GM18520 (cell line): ENCODE data around the gene PLCL2.

Experiments used
- ATAC-seq: cut with Tn5 transposase; IDR thresholded peaks from one replicate; pipeline ENCODE4 v1.9.1; 2021; ENCODE audit not compliant: unreplicated experiment

Gene PLCL2

GRCh38 chr3:16888785-16889607, 4.2 kb downstream of the PLCL2 start:
- ATAC-seq, result peak; percentile 39

DNA sequence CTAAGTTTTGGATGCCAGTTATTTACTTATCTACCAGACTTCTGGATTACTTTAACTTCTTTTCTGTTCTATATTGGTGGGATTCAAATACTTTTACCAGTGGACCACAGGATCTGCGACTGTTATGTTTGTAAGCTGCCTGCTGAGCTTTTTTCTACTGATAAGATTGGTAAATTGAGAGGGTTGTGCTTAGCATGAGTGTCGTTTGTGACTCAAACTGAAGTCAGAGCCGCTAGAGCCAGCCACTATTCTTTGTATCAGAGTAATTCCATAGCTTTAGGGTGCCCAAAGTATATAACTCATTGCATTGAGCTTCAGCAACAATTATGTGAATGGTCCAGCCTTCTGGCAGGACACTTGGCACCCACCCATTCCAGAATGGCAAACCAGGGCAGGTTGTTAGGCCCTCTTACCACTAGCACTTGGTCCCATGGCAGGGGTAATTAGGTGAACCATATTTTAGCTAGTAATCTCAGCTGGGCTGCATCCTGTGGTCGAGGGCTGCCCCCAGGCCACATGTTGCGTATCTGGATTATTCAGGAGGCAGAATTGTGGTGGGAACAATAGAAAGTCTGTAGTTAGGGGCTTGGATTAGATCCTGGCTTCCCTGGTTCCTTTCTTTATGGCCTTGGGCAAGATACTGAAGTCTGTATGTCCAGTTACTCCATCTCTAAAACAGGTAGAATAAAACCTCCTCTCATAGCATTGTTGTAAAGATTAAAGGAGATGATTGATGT, 6.0 kb downstream of the PLCL2 start:
- no peak for ATAC-seq

- no peak for ATAC-seq
These were observed 9.0 kb downstream of the PLCL2 start for GRCh38 chr3:16893618-16894200.

- no peak for ATAC-seq
These were observed 11.4 kb downstream of the PLCL2 start for GRCh38 chr3:16896094-16896627.

DNA sequence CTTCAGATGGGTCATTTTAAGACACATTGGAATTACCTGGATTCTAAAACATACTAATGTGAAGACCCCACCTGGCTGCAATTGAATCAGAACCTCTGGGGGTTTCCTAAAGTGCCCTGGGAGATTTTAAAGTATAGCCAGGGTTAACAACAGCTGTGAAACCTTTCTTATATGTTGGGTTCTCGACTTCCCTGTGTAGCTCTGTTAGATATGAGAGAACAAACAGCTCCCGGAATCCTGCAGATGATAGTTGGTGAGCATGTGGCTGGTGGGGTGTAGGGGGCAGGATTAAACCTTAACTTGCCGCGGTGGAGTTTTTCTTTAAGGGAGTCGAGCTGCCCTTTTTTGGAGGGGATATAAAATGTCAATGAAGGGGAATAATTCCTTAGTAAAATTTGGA, 12.1 kb downstream of the PLCL2 start:
- ATAC-seq, result no peak

DNA sequence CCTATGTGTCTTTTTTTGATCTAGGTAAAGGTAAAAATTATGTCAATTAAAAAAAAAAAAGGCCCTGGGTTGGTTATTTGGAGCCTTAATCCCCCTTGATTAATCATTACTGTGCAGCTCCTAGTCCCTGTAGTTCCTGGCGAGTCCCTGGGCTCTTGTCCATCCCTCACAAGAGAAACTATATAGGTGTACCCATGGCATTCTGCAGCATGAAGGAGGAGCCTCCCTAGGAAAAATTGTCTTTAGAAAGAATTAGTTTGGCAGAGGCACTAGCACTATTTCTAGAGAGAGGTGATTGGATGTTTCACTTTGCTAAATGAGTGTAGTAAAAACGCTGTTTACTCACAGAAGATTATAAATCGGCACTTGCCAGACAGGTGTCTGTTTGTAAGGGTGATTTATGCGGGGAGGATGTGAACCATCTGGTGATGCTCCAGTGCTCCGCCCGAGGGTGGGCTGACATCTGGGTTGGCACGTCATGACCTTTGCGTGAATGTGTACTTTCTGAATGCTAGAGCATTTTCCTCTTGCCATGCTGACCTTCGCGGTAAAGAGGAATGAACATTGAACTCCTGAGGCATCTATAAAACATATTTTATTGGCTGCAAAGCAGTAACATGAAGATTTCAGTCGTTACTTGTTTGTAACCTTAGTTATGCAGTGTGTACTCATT, 12.6 kb downstream of the PLCL2 start:
- ATAC-seq, result peak; percentile 44

DNA sequence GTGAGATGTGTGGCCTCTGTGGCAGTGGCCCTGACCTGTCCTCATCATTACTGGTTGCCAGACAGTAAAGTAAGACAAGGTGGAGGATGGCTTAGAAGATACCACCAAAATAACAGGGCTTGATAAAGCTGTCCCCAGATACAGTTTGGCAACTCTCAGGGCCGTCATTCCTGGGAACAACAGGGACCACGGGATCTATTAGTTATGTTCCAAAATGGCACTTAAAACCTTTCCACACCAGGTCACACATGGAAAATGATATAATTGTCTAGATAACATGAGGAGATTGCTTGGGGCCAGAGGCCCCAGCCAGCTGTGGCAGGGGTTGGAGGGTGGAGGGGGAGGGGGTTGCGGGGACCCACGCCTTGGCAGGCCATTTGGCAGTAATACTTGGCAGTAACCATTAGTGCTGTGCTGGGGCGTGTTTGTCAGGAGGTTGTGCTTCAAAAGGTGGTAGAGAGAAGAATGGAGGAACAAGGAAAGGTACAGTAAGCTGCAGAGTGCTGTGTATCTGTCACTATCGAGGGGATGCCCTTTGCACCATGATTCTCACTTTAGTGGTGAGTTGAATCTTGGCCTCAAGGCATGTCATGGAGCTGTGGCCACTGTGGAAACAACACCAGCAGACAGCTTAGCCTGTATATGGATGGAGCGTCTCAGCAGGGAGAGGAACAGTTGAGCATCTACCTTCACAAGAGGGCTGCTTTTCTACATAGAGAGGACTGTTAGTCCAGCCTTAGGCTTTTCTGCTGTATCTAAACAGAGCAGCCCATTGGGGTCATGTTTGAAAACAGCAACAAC, 14.0 kb downstream of the PLCL2 start:
- no peak for ATAC-seq

GRCh38 chr3:16899919-16900318, 15.2 kb downstream of the PLCL2 start:
- no peak for ATAC-seq

GRCh38 chr3:16900779-16901440, 16.2 kb downstream of the PLCL2 start:
- no peak for ATAC-seq

DNA sequence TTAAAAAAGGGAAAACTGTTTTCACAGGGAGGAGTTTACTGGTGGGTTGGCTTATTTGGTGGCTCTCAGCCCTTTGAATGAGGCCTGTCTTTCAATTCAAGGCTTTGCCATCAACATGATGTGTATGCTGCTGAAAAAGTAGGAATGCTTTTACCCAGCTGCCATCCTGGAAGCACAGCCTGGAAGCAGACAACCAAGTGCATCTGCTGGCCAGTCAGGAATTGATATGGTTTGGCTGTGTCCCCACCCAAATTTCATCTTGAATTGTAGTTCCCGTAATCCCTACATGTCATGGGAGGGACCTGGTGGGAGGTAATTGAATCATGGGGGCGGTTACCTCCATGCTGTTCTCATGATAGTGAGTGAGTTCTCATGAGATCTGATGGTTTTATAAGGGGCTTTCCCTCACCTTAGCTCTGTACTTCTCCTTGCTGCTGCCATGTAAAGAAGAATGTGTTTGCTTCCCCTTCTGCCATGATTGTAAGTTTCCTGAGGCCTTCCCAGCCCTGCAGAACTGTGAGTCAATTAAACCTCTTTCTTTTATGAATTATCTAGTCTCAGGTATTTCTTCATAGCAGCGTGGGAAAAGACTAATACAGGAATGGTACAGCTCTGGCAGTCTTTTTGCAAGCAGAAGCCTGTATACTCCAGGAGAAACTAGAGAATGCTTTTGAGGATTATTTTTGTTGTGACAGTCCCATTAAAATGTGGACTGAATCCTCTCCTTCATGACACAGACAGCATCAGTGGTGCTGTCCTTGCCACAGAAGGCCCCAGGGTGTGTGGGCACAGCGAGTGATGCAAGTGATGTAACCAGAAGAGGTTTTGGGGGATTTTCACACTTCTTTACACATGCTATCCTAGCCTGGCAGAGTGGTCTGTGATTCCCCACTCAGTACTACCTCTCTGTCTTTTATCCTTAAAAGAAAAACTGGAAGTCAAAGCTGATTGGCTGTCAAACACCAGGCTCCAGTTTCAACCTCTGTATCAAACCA, 20.0 kb downstream of the PLCL2 start:
- peak; percentile 28 for ATAC-seq

DNA sequence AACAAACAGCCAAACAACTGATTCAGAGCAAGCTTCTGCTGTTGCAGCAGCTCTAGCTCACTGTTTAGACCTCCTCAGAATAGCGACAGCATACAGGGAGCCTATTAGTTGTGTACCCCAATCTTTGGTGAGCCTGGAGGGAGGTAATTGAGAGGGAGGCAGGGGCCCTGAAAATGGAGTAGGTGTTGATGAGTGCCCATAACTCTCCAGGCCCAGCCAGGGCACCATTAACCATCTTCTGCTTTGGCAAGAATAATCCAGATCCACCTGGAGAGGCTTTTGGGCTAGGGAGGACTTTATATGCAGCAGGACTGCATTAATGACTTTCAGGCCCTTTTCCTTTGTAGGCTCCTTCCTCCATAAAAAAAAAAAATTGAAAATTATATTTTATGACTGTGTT, 20.9 kb downstream of the PLCL2 start:
- no peak for ATAC-seq

DNA sequence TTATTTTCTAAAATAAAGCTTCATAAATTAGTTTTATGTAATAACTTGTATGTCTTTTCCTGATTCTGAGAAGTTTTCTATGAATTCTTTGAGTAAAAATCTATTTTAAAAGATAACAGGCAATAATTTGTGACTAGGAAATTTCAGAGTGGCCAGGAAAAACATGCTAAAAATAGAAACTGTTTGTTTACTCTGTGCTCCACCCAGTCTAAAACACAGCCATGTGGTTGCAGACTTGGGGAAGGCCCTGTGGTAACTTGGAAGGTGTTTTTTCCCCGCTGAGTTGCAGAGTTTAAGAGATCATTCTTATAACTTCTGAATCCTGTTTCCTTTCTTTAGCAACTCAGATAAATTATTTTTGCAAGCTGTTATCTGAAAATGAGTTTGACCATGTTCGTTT, 21.9 kb downstream of the PLCL2 start:
- no peak for ATAC-seq

DNA sequence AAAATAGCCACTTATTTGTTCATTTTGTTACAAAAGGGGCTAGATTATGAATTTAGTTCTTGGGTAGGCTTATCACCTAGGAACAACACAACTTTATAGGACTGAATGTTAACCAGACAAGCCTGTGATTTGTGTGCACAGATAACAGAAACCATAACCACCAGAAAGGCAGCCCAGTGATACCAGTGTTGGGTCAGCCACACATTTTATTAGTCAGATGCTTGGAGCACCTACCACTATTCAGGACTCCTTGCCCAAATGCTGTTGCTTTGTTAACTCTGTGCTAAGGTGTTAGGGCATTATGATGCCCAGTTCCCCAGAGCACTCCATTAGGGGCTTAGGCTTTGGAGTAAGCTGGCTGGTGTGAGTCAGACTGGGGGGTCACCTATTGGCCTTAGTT, 22.5 kb downstream of the PLCL2 start:
- ATAC-seq, result peak; percentile 63

GRCh38 chr3:16908016-16908807, 23.5 kb downstream of the PLCL2 start:
- no peak for ATAC-seq

GRCh38 chr3:16908896-16909295, 24.1 kb downstream of the PLCL2 start:
- ATAC-seq, result no peak

- ATAC-seq, result no peak
These were observed 25.0 kb downstream of the PLCL2 start for GRCh38 chr3:16909802-16910201.

DNA sequence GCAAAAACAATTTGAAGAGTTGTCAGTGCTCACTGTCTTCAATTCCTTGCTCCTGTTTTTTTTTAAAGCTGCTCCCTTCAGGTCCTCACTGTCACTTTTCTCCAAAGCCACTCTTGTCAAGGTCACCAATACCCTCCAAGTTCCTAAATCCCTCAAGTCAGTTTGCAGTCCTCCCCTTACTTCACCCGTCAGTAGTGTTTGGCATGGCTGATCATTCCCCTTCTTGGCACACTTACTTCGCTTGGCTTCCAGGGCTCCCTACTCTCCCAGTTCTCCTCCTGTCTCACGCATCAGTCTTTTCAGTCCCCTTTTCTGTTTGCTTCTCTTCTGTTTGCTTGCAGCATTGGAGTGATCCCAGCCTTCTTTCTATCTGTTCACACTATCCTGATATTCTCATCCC, 25.5 kb downstream of the PLCL2 start:
- no peak for ATAC-seq

DNA sequence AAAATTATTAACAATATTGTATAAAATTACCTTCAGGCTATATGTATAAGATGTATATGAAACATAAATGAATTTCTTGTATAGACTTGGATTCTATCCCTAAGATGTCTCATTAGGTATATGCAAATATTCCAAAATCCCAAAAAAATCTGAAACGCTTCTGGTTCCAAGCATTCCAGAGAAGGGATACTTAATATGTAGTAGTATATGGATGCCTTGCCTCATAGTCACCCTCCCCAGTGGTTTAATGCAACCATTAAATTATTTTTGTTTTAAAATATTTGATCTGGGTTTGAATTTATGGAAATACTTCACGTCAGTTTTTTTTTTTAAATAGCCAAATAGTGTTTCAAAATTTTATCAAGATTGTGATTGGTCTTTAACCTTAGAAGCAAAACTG, 27.2 kb downstream of the PLCL2 start:
- no peak for ATAC-seq
